Sciatic nerve (tissue), 2 donors: Measurements from ENCODE around the gene UBE2G1. TPM values are rescaled to one million over a fixed set of nuclear protein-coding genes. Genes with fewer than 3 reads are reported as not detected.
"Not testable (repeated sequence)": the region's sequence is repeated elsewhere in the genome, so short reads cannot be mapped to it uniquely, and the experiment has no call there.

Source experiments
- ATAC-seq: fragments of 200-7000 bp; cut with Tn5 transposase; one replicate; pipeline ENCODE4 v1.9.1; 2020; ENCODE audit warnings: mild to moderate bottlenecking, moderate library complexity
- DNase-seq: peaks from one replicate; pipeline ENCODE4 v3.0.0-alpha.2; 2020; ENCODE audit warnings: low spot score
- intact Hi-C: fragments of 100-400 bp; cut with DNase I; formaldehyde crosslinking; loops from one replicate; pipeline ENCODE4 v1.14.2; 2022
- total RNA-seq: library from RNA; stranded (reverse); fragmentation: NEBNext Ultra II Directional; extraction: Animal tissue kit (Norgen Biotek cat#: 25700); gene quantifications from one replicate; pipeline ENCODE4 v1.2.1, GENCODE V29; 2021
- donor health status: DM: no; HTN: no; CAD: no.
- donor health status: DM: no; HTN: no; CAD: no.

Gene UBE2G1
- total RNA-seq, 1 donor from 2014 or later: 46.7 TPM

- DNase-seq (no peak), ATAC-seq (no peak)
- intact Hi-C loops: no loop called here
Measured at GRCh38 chr17:4266550-4266949, 99.9 kb downstream of the UBE2G1 start.

- peak; percentile 99 for DNase-seq
- ATAC-seq: peak; percentile 99
- intact Hi-C loops: no loop called here
Measured at GRCh38 chr17:4263282-4264215, 102.9 kb downstream of the UBE2G1 start, which contains the start of gene ANKFY1. Gene ANKFY1 (minus strand): TSS chr17:4263979. CDS start chr17:4263941, 38 bp downstream.

GRCh38 chr17:4262703-4263102 lies 103.8 kb downstream of the UBE2G1 start:
- ATAC-seq (no peak), DNase-seq (no peak)
- intact Hi-C loops: no loop called here

- ATAC-seq (no peak), DNase-seq (no peak)
- intact Hi-C loops: no loop called here
Measured at GRCh38 chr17:4261452-4261851, 105.0 kb downstream of the UBE2G1 start.

- DNase-seq (no peak), ATAC-seq (no peak)
- intact Hi-C loops: no loop called here
Measured at GRCh38 chr17:4258867-4259266, 107.6 kb downstream of the UBE2G1 start.

GRCh38 chr17:4256952-4257351 lies 109.5 kb downstream of the UBE2G1 start:
- intact Hi-C loops: no loop called here
- no peak for ATAC-seq
- no peak for DNase-seq

- DNase-seq, intact Hi-C loops, ATAC-seq: not testable (repeated sequence)
Measured at GRCh38 chr17:4255271-4255670, 111.2 kb downstream of the UBE2G1 start.

- DNase-seq (no peak), ATAC-seq (no peak)
- intact Hi-C loops: no loop called here
Measured at GRCh38 chr17:4250887-4251286, 115.6 kb downstream of the UBE2G1 start.

GRCh38 chr17:4249452-4250029 lies 116.9 kb downstream of the UBE2G1 start:
- ATAC-seq (no peak), DNase-seq (no peak)
- intact Hi-C loops: no loop called here

GRCh38 chr17:4248504-4249277 lies 117.8 kb downstream of the UBE2G1 start:
- intact Hi-C loops: no loop called here
- ATAC-seq: no peak
- no peak for DNase-seq

- intact Hi-C loops: no loop called here
- ATAC-seq (no peak), DNase-seq (no peak)
Measured at GRCh38 chr17:4247971-4248388, 118.5 kb downstream of the UBE2G1 start.

GRCh38 chr17:4247361-4247970 lies 119.0 kb downstream of the UBE2G1 start:
- DNase-seq (no peak), ATAC-seq (no peak)
- intact Hi-C loops: no loop called here

- ATAC-seq (no peak), DNase-seq (no peak)
- intact Hi-C loops: no loop called here
Measured at GRCh38 chr17:4246674-4247073, 119.8 kb downstream of the UBE2G1 start.

GRCh38 chr17:4241535-4241934 lies 124.9 kb downstream of the UBE2G1 start:
- ATAC-seq (no peak), DNase-seq (no peak)
- intact Hi-C loops: no loop called here

GRCh38 chr17:4236456-4236855 lies 130.0 kb downstream of the UBE2G1 start:
- intact Hi-C loops: no loop called here
- ATAC-seq (no peak), DNase-seq (no peak)

- DNase-seq: no peak
- intact Hi-C loops: no loop called here
- no peak for ATAC-seq
Measured at GRCh38 chr17:4235372-4236279, 130.8 kb downstream of the UBE2G1 start.

GRCh38 chr17:4234401-4234800 lies 132.1 kb downstream of the UBE2G1 start:
- no peak for DNase-seq
- intact Hi-C loops: no loop called here
- ATAC-seq: no peak

- intact Hi-C loops: no loop called here
- DNase-seq: no peak
- no peak for ATAC-seq
Measured at GRCh38 chr17:4233668-4234258, 132.7 kb downstream of the UBE2G1 start.
